Kidney (tissue), 14 donors: ENCODE results near the gene TMEM190. TPM values are rescaled to one million over a fixed set of nuclear protein-coding genes. Genes with fewer than 3 reads are reported as not detected.

Experiments
- DNase-seq, 5 donors: peaks; one replicate each; pipeline ENCODE4 v3.0.0-alpha.2; 2013 to 2020
- FAIRE-seq: peaks from 2 replicates; lab custom pipeline; 2012; peaks lifted over from hg19 to GRCh38; lab: Jason Lieb, UNC
- H3K27ac ChIP-seq, 2 donors: one replicate each; pipeline ENCODE4 v1.7.0; 2013; ENCODE audit warnings: low read depth in 2 of 2, low read length in 2 of 2, inconsistent platforms in 1 of 2
- H3K27me3 ChIP-seq: one replicate; pipeline ENCODE4 v1.7.1; 2013; ENCODE audit warnings: low read length, inconsistent platforms; ENCODE audit not compliant: control insufficient read depth, insufficient read depth
- H3K36me3 ChIP-seq, 3 donors: one replicate each; pipeline versions ENCODE4 v1.7.0 to v1.7.1; 2013; ENCODE audit warnings: low read length in 3 of 3, control low read depth in 1 of 3, inconsistent platforms in 1 of 3; ENCODE audit not compliant: insufficient read depth in 3 of 3, control insufficient read depth in 2 of 3
- H3K4me1 ChIP-seq, 3 donors: one replicate each; pipeline versions ENCODE4 v1.7.0 to v1.7.1; 2013; ENCODE audit warnings: low read length in 3 of 3, inconsistent platforms in 1 of 3, low read depth in 1 of 3; ENCODE audit not compliant: control insufficient read depth in 2 of 3, insufficient read depth in 2 of 3
- H3K4me3 ChIP-seq, 3 donors: one replicate each; pipeline versions ENCODE4 v1.7.0 to v1.8.1; 2013; ENCODE audit warnings: low read length in 3 of 3, control low read depth in 1 of 3, inconsistent platforms in 1 of 3
- H3K9ac ChIP-seq, 3 donors: one replicate each; pipeline versions ENCODE4 v1.7.0 to v1.7.1; 2013; ENCODE audit warnings: low read length in 3 of 3, control low read depth in 1 of 3, inconsistent platforms in 1 of 3
- H3K9me3 ChIP-seq, 3 donors: one replicate each; pipeline versions ENCODE4 v1.7.0 to v1.7.1; 2013; ENCODE audit warnings: low read length in 3 of 3, control low read depth in 1 of 3, inconsistent platforms in 1 of 3; ENCODE audit not compliant: control insufficient read depth in 2 of 3, insufficient read depth in 1 of 3
- intact Hi-C: fragments of 100-400 bp; cut with DNase I; formaldehyde crosslinking; loops from one replicate; pipeline ENCODE4 v1.11.1; 2022
- polyA plus RNA-seq: library from polyadenylated mRNA; stranded (reverse); fragments of 350-450 nt; fragmentation: Illumina TruSeq; extraction: RNeasy Lipid Tissue Mini Kit (QIAGEN cat#74804); gene quantifications from one replicate; pipeline ENCODE4 v1.2.3, GENCODE V29; 2014; ENCODE audit warnings: low read depth, low replicate concordance; ENCODE audit not compliant: insufficient read depth
- total RNA-seq: library from RNA; stranded (reverse); fragmentation: NEBNext Ultra II Directional; extraction: Animal tissue kit (Norgen Biotek cat#: 25700); gene quantifications from one replicate; pipeline ENCODE4 v1.2.1, GENCODE V29; 2021
- TF ChIP-seq, protein P1 (sequence below): IDR thresholded peaks from 3 replicates; pipeline ENCODE4 v1.5.1; 2012; ENCODE audit warnings: mild to moderate bottlenecking, moderate library complexity, borderline replicate concordance; ENCODE audit not compliant: insufficient read depth; ENCODE audit errors: extremely low read depth
- donor health status: control.
- donor health status: control.
- donor health status: control.
- donor health status: control.
- donor health status: control.
- donor health status: DM: yes; HTN: yes; CAD: no.
- donor health status: Normal renal cell carcinoma (clear cell type).

TMEM190 gene
- total and polyA plus RNA-seq, 2 donors from 2014 or later: not detected

DNA sequence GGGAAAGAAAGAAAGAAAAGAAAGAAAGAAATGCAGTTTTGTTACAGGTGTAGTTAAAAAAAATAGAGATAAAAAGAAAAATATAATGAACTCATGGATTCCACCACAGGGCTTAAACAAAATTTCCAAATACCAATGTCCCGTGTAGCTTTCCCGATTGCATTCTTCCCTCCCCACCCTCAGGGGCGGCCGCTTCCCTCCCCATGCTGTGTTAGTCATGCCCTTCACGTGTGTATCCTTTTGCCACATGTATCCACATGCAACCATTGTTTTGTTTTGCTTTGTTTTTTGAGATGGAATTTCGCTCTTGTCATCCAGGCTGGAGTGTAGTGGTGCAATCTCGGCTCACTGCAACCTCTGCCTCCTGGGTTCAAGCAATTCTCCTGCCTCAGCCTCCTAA, 40.5 kb upstream of the TMEM190 start:
- Histone ChIP-seq H3K4me1 (peaks cover 0 to 12% (median 0%) of the 10 kb centered on the region in 3 donors), H3K9ac (no peak overlapping the region), H3K27me3 (no peaks in the 10 kb centered on the region), H3K36me3 (no peaks in the 10 kb centered on the region), H3K4me3 (no peak overlapping the region), H3K27ac (no peak overlapping the region), H3K9me3 (no peaks in the 10 kb centered on the region)
- no peak for DNase-seq
- TF ChIP-seq, protein P1, sequence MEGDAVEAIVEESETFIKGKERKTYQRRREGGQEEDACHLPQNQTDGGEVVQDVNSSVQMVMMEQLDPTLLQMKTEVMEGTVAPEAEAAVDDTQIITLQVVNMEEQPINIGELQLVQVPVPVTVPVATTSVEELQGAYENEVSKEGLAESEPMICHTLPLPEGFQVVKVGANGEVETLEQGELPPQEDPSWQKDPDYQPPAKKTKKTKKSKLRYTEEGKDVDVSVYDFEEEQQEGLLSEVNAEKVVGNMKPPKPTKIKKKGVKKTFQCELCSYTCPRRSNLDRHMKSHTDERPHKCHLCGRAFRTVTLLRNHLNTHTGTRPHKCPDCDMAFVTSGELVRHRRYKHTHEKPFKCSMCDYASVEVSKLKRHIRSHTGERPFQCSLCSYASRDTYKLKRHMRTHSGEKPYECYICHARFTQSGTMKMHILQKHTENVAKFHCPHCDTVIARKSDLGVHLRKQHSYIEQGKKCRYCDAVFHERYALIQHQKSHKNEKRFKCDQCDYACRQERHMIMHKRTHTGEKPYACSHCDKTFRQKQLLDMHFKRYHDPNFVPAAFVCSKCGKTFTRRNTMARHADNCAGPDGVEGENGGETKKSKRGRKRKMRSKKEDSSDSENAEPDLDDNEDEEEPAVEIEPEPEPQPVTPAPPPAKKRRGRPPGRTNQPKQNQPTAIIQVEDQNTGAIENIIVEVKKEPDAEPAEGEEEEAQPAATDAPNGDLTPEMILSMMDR: no peak
- intact Hi-C loops: no loop called here
- no peak for FAIRE-seq

DNA sequence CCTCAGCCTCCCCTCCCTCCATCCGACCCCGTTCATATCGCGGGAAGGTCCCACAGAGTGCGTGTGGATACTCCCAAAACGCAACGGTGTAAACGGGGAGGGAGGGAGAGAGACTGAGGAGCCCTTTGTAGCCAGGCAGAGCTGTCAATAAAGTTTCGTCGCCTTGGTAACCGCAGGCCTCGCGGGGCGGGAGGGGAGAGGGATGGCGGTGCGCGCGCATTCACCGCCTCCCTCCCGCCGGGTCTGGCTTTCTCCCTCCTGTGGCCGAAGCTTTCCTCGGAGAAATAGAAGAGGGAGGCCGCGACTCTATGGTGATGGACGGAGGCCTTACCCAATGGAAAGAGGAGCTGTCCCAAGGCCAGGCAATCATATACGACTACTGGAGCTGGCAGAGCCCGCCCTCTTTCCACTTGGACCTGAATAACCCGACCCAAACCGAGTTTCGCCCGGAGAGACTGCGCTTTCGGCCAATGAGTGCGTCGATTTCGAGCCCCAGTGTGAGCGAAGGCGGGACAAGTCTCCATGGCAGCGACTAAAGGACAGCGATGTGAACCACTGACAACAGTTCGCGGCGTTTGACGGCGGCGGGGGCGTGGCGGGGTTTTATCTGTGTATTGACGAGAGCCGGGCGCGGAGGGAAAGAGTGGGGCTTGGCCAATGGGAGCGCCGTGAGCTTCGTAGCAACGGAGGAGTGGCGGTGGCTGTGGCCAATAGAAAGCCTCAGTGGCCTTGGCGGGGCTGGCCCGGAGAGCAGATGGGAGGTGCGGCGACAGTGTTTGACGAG, 37.3 kb upstream of the TMEM190 start, which contains the start of gene KMT5C:
KMT5C (plus strand) TSS at position 772 of the 784 bp plus-strand sequence. CDS start 2,061 bp downstream, outside the sequence.
- peak within 1 kb of the TSS; percentile 48 to 89 (median 81) for H3K9ac ChIP-seq
- TF ChIP-seq, protein P1: no peak
- peaks cover 0 to 16% (median 0%) of the 10 kb centered on the region in 3 donors for H3K4me1 ChIP-seq
- H3K27ac ChIP-seq: peak within 1 kb of the TSS; percentile 95 to 96
- intact Hi-C loops: no loop called here
- H3K36me3 ChIP-seq: no peaks in the 10 kb centered on the region
- FAIRE-seq (peak; percentile 100), DNase-seq (peak; percentile 100)
- H3K4me3 ChIP-seq: peak within 1 kb of the TSS; percentile 72 to 78 (median 78)
- H3K9me3 ChIP-seq: no peaks in the 10 kb centered on the region
- H3K27me3 ChIP-seq: no peaks in the 10 kb centered on the region

DNA sequence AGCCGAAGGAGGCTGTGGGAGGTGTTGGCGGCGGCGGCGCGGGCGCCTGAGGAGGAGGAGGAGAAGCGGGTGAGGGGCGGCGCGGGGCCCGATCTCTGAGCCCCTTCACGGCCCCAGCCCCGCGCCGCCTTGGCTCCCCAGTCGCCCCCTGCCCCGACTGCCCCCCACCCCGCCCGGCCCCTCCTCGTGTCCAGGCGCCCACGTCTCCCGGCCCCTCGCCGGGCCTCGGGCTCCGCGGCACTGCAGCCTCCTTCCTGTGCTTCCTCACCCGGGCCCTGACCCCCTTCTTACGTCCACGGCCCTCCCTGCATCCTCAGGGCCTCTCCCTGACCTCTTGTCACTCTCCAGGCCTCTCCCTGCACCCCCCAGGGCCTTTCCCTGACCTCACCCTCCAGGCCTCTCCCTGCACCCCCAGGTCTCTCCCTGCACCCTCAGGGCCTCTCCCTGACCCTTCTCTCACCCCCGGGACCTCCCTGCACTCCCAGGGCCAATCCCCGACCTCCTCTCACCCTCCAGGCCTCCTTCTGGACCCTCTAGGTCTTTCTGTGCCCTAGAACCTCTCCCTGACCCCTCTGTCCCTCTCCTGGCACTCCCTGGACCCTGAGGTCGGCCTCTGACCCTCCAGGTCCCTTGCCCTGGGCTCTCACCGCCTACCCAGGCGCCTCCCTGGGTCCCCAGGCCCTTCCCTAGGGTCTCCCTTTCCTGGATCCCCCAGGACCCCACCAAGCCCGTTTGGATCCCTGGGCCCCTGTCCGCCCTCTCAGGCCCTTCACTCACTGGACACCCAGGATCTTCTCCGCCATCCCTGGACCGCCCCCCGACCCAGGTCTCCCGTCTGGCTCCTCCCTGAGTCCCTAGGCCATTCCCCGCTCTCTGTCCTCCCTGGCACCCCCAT, 36.5 kb upstream of the TMEM190 start:
- H3K4me3 ChIP-seq: peak overlapping the region; percentile 68 to 72 (median 68)
- TF ChIP-seq, protein P1: no peak
- DNase-seq (peak in 2 of 5 donors; percentile 82 to 87), FAIRE-seq (no peak)
- H3K9me3 ChIP-seq: no peaks in the 10 kb centered on the region
- peak overlapping the region; percentile 30 to 87 (median 58) for H3K9ac ChIP-seq
- no peaks in the 10 kb centered on the region for H3K36me3 ChIP-seq
- peaks cover 0 to 16% (median 0%) of the 10 kb centered on the region in 3 donors for H3K4me1 ChIP-seq
- peak overlapping the region; percentile 41 to 43 for H3K27ac ChIP-seq
- no peaks in the 10 kb centered on the region for H3K27me3 ChIP-seq
- intact Hi-C loops: no loop called here
